HTERT RPE-1 (cell line): ENCODE results near the gene SLC66A2.

ENCODE experiments used
- in situ Hi-C: fragments of 300-500 bp; cut with MboI; formaldehyde crosslinking; loops from 4 replicates; pipeline ENCODE4 v1.14.3; 2020; ENCODE audit warnings: low sequenced_read_pairs

The SLC66A2 gene

DNA sequence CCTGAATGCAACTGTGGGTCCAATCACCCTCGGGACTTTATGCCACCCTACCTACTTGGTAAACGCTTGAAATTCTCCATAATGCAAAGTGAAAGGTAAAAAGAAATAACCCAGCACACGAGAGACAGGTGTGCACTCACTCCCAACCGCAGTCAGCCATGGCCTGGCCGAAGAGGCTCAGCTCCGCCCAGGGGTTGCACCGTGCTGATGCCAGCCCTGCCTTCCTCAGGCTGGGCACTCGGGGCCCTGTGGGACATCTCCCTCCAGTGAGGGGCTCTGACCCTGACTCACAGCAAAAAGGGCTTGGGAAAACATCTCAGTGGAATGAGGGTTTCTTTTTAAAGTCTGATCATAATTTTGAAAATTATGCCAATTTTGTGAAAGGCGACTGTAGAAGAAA lies 13.3 kb downstream of the SLC66A2 start:
- in situ Hi-C loops, result no loop called here

DNA sequence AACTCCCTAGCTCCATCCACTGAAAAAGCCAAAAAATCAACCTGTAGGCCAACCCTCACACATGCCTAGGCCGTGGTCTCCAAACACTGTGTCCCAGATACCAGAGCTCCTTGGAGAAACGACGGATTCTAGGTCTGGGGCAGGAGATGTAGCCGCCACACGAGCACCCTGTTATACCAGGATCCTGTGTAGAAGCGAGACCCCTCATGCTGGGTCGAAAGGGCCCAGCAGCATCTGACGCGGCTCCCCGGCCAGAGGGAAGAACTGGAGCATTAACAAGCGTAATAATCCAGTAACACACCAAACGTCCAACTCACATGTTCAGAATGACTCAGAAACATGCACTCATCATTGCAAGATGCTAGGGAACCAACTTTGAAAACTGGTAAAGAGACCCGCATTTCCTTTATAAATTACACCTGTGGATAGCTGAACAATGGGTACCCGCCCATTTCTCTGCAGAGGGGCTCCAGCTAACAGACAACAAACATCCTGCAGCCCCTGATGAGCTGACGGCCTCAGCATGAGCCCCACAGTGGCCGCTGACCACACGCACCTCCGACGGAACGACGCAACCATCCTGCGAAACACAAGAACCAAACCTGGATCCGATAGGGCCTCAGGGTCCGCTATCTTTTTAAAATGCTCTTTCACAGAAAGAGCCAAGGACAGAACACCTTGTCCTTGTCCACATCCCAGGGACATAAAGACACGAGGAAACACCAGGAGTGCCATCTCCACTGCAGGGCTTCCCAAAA lies 14.2 kb downstream of the SLC66A2 start:
- in situ Hi-C loops, result no loop called here

DNA sequence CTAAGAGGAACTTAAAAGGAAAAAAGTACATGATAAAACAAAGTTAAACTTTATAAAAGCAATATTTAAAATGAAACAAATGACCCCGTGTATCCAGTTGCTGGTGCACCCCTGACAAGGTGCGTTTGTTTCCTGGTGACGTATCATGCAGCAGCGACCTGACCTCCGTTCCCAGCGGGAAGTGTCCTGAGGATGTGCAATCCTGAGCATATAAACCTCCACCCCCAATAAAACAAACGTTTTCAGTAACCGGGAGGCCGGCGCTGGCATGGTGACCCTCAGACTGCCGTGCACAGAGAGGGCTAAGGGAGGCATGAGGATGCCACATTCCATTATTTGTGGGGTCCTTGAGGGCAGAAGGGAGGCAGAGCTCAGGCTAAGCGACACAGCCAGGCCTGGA lies 14.8 kb downstream of the SLC66A2 start:
- in situ Hi-C loops, result no loop called here

DNA sequence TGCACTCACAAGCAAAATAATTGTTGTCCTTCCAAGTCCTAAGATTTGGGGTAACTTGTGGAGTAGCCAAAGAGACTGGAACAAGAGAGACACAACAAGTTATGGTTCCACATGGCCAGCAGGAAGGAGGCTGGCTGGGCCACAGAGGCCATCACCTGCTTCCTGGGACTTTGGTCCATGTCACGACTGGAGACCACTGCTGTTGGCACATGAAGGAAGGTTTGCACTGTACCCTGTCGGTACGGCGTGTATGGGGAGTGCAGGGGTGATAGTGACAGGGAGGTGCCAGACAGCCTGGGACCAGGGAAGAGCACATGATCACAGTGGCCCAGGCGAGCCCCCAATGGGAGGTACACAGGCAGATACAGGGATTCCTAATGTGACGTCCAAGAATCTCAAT lies 15.5 kb downstream of the SLC66A2 start:
- in situ Hi-C loops, result no loop called here

DNA sequence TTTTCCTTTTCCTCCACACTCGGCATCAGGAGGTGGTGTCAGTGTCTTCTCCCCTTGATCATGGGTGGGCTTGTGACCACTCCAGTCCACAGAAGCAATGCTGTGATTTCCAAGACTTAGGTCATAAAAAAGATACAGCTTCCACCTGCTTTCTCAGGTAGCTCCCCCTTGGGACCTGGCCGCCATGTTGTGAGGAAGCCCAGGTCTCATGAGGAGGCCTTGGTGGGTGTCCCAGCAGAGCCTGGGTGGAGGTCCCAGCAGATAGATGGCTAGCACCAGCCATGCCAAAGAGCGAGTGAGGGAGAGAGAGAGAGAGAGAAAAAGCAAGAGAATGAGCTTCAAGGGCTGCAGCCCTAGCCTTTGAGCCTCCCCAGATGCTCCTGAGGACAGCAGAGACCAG lies 16.0 kb downstream of the SLC66A2 start:
- in situ Hi-C loops, result no loop called here

DNA sequence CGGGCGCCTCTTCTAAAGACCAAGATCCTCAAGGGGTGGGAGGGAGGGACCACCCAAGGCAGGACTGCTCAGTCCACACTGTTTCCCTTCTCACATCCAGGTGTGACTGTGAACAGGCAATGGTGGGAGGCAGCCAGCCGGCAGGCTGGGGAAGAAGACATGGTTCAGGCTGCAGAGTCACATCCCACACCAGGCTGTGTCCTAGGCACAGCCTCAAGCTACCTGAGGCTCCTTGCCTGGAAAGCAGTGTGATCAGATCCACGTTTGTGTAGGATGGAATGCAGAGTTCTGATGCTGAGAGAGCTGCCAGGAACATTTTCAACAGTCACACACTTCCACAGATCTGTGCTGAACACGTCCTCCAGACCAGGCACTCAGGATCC lies 16.4 kb downstream of the SLC66A2 start:
- in situ Hi-C loops, result no loop called here

DNA sequence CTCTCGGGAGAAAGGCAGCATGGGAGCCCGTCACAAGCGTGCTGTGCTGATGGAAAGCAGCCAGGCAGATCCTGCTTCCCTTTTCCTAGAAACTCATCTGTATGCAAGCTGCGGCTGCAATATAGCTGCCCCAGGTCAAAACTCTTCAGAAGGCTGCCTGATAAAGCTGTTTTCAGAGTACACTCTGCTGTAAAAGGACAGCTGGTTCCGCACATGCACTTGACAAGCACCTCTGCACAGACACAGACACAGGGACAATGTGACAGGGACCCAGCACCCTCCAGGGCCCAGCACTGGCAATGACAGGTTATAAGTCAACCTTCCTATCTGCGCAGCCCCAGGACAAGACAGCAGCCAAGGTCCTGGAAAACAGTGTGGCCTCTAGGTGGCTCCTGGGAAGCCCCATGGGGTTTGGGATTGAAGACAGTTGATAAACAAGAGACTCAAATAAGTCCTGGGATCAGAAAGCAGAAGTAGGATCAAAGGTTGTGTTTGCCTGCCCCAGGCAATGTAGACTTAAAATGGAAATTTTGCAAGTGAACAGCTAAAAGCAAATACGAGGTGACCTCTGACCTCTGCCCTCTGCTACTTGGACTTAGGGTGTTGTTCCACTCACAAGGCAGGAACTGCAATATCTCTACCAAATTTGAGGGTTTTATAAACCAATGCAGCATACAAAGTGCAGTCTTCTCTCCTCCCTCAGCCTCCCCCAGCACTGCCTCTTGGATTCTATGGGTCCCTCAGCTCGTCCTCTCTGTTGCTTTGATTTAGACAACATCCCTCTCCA lies 16.9 kb downstream of the SLC66A2 start:
- in situ Hi-C loops, result no loop called here

DNA sequence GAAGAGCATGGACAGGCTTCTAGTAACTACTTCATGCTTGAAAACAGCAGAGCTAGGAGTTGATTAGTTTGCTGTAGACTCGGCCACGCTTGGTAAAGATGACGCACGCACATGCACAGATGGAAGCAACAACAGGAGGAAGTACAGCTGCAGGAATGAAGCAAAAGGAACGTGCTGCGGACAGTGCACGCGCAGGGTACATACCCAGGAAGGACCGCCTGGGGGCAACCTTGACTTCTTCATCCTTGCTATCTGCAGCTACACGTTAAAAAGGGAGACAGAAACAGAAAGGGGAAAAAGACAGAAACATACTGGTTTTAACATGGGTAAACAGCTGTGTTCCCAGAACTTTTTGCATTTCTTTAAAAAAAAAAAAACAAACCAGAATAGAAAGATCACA lies 17.7 kb downstream of the SLC66A2 start:
- in situ Hi-C loops, result no loop called here

DNA sequence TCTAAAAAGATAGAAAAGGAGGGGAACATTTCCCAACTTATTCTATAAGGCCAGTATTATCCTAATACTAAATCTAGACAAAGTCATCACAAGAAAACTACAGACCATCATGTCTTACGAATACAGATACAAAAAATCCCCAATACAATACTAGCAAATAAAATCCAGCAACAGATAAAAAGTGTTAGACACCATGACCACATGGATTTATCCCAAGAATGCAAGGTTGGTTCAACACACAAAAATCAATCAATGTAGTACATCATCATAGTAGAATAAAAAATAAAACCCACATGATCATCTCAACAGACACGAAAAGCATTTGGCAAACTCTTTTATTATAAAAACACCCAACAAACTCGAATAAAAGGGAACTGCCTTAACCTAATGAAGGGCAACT lies 18.5 kb downstream of the SLC66A2 start:
- in situ Hi-C loops, result no loop called here

DNA sequence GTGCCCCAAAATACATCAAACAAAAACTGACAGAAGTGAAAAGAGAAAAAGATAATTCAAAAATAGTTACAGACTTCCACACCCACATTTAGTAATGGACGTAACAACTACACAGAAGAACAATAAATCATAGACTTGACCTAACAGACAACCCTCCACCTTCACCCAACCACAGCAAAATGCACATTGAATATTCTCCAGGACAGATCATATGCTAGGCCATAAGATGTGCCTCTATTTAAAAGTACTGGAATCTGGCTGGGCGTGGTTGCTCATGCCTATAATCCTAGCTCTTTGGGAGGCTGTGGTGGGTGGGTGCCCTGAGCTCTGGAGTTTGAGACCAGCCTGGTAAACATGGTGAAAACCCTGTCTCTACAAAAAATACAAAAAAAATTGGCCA lies 20.0 kb downstream of the SLC66A2 start:
- in situ Hi-C loops, result no loop called here

DNA sequence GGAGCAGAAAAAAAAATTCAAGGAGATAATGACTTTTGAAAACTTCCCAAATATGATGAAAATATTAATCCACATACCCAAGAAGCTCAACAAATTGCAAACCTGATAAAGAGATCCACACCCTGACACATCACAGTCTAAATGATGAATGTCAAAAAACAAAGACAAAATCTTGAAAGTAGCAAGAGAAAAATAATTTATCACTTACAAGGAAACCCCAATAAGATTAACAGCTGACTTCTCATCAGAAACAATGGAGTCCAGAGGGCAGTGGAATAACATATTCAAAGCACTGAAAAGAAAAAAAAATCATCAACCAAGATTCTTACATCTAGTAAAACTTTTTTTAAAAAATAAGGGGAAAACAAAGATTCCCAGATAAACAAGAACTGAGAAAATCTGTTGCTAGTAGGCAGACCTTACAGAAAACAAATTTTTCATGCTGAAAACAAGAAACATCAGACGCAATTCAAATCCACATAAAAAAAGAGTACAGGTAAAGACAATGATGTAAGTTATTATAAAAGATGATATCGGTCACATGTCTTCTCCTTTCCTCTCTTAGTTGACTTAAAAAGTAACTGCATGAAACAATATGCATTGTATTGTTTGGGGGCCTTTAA lies 21.3 kb downstream of the SLC66A2 start:
- in situ Hi-C loops, result no loop called here

DNA sequence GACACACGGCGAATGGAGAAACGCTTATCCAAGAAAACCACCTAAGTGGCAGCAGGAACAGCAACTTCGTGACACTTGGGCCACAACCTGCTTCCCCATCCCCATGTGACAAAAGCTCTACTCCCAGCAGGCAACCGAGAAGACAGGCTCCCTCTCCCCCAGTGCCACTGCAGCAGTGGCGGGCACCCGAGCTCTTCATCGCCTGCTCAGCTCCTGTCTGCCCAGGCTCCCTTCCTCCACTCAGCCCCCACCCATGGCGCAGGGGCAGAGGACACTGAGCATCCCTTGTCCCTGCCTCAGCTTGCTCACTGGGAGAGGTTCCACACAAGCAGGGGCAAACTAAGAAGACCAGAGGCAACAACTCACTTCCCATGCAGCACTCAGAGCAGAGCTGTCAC lies 22.9 kb downstream of the SLC66A2 start:
- in situ Hi-C loops, result no loop called here

DNA sequence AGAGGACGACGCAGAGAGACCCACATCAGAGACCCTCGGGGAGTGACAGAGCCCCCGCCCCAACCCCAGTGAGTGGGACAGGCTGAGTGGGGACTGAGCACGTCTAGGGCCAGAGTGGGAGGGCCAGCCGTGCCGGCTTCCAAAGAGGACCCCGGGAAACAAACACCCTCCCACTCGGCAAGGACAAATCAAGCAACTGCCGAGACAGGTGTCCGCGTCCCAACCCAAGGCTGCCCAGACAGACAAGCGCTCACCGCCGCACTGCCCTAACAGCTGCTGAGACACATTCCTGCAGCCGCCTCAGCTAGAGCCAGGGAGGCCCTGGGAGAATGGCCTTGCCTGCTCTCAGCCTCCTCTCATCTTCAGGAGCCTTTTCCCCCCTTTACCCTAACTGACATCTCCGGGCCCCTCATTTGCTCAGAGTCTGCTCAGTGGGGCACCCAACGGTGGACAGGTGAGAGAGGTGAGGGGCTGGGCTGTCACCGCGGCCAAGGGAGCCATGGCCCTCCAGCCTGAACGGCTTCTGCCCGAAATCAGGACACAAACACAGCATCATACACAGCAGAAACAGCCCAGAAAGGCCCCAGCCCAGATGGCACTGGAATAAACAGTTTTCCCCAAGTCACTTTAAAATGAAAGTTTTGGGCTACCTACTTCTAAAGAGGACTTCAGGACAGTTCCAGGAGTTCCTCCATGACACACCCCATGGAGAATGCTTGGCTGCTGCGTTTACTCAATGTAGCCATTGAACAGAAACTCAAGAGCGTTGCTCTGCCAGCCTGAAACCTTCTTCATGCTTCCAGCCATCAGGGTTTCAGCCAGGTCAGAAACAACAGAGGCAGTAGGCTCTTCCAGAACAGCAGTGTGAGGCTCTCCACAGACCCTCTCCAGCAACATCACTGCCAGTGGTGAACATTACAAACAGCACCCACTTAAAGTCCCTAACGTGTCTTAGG lies 23.6 kb downstream of the SLC66A2 start:
- in situ Hi-C loops, result no loop called here

DNA sequence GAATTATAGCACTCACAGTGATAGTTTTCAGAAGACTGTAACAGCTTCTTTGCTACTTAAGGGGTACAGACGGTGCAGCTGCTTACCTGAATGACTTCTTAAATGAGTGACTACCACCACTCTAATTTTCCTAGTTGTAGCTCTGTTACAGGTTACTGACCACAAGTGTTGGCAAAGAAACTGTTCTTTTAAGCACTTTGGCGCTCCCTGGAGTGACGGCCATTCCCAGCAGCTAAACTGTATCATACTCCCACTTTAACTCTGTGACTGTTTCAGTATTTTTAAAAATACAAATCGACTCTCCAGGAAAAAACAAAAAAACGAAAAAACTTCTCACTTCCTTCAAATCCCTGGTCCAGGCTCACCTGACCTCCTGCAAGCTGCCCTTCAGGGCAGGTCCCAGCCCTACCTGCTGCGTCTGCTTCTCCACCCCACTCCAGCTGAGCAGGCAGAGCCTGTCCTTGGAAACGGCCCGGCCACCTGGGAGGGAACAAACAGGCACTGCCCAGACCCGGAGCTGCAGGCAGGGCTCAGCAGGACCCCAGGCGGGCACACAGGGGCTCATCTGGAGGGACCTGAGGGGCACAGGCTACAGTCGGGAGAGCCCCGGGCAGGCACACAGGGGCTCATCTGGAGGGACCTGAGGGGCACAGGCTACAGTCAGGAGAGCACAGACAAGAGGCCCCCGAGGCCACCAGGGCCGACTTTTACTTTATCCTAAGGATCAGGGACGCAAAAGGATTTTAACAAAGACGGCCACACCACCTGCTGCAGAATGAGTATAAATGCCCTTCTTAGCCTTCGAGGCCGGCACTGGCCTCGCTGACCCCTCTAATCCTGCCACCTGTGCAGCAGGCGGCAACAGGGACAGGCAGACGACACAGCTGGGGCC lies 24.5 kb downstream of the SLC66A2 start:
- in situ Hi-C loops, result no loop called here

DNA sequence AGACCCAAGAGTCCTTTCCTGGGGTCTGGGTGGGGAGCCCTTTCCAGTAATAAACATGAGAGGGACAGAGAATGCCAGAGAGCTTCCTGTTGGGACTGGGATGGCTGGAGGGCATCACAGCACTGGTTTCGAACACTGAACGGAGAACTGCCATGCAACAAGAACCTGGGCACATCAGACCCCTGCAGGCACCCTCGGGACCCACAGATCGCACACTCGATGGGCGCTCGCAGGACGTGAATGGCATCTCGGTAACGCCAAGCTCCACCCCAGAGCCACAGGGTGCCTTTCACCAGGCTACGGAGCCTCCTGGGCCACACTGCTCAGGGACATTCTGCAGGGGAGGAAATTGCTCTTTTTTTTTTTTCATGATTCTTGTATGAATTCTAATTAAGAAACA lies 25.1 kb downstream of the SLC66A2 start:
- in situ Hi-C loops, result no loop called here

DNA sequence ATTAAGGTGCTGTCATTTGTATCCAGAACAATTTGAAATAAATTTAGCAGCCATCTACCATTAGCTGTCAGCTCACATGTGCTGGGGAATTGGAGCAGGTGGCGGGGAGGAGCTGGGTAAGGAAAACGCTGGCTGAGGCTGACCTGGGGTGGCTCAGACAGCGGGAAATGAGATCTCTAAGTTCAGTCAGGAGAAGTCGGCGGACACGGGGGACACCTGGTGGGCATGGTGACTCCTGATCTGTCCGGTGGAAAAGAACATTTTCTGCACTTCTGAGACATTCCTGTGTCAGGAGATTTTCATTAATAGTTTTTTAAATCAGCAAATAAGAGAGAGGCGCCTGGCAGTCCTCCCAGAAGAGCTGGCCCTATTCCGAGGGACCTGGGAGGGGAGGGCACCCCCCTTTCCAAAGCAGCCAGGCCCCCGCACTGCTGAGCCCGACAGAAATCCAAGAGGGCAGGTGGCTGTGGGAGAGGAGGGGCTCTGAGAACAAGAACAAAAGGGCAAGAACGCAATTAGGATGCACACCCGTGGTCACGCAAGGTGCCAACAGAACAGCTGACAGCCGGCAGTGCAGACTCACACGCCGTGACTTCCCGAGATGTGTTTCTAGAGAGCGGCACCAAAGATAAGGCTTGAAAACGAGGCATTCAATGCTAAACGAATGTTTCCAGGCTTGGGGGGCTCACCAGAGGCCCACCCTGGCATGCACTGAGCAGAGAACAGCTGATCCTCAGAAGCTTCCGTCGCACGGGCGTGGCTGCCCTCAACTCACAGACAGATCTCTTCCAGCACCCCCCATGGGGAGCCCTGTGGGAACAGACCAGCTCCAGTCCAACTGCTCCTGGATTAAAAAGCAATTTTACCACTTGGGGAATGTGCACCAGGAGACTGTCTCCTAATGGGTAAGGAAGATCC lies 26.4 kb downstream of the SLC66A2 start:
- in situ Hi-C loops, result no loop called here

DNA sequence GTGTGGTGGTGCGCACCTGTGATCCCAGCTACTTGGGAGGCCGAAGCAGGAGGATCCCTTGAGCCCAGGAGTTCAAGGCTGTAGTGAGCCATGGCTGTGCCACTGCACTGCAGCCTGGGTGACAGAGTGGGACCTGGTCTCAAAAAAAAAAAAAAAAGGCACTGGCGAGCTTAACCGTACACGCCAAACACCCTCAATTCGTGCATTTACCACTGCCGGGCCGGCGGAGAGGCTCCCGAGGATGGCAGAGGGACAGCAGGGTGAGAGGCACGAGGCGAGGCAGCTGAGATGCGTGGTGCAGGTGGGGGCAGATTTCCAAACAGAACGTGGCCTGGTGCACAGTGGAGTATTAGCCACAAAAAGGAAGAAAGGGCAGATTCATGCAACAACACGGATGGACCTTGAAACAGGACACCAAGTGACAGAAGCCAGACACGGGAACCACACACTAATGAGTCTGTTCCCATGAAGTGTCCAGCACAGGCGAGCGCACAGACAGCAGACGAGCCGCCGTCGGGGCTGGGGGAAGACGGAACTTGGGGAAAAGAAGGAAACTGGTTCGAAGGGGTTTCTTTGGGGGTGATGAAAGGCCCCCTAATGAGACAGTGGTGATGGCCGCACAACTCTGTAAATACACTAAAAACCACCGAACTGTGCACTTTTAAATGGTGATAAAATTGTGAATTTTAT lies 27.4 kb downstream of the SLC66A2 start:
- in situ Hi-C loops, result no loop called here

DNA sequence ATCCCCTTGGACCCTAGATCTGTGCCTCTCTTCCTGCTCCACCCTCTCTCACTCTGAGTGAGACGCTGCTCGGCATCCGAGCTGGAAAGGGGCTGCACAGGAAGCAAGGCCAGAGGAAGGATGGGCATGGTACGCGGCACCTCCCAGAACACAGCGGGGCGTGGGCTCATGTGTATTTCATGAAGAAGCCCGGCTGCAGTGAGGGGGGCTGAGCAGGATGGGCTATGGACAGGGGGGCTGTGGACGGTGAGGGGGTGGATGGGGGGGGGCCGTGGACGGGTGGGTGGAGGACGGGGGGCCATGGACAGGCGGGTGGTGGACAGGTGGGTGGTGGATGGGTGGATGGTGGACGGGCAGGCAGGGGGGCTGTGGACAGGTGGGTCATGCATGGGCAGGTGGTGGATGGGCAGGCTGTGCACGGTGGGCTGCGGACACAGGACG lies 28.5 kb downstream of the SLC66A2 start:
- in situ Hi-C loops, result no loop called here
